Endometrial microvascular endothelial cells (primary cell): ENCODE measurements around the gene PARP11. TPM values are rescaled to one million over a fixed set of nuclear protein-coding genes. Genes with fewer than 3 reads are reported as not detected.

Experiments used
- in situ Hi-C: cut with HindIII; loops from 2 replicates; pipeline ENCODE4 v1.10.0; 2017; ENCODE audit warnings: low sequenced_read_pairs, low pct_unique_long_range_greater_than_20kb; ENCODE audit errors: inconsistent ontology term
- total RNA-seq: library from RNA; depleted of rRNA; stranded (reverse); fragments of >200 nt; gene quantifications from one replicate; pipeline ENCODE4 v1.2.3, GENCODE V29; 2015; ENCODE audit errors: inconsistent ontology term

The PARP11 gene, protein sequence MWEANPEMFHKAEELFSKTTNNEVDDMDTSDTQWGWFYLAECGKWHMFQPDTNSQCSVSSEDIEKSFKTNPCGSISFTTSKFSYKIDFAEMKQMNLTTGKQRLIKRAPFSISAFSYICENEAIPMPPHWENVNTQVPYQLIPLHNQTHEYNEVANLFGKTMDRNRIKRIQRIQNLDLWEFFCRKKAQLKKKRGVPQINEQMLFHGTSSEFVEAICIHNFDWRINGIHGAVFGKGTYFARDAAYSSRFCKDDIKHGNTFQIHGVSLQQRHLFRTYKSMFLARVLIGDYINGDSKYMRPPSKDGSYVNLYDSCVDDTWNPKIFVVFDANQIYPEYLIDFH
- 3.2 TPM for total RNA-seq

DNA sequence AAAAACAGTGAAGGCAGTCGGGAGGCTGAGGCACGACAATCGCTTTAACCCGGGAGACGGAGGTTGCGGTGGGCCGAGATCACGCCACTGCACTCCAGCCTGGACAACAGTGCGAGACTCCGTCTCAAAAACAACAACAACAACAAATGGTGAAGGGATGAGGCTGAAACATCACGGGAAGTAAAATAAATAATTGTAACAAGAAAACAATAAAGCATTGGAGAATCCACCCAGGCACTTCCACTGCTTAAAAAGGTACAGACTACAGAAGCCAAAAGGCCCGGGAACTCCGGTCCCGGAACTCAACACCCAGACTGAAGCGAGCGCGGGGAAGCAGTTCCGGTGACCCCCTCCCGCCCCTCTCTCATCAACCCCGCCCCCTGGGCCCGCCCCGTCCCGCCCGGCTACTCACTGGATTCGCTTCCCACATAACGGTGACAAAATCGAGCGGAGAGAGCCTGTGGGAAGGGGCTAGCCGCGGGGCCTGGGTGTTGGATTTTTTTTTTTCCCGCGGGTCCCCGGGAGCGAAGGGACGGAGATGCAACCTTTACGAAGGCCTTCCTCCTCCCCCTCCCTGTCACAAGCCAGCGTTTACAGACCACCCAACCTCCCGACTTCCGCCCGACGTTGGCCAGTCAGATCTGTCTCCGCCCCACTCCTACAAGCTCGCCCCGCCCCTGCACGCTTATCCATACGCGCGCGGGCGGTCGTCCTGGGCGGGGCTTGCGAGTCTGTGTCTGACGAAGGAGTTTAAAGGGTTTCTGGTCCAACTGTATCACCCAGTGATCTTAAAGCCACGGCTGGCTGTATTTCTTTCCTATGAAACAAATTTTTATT lies at the start of gene PARP11:
TSS of gene PARP11 (minus strand) at position 600 of the 837 bp plus-strand sequence. CDS start at position 430, 170 bp downstream.
- in situ Hi-C loops: no loop called here

DNA sequence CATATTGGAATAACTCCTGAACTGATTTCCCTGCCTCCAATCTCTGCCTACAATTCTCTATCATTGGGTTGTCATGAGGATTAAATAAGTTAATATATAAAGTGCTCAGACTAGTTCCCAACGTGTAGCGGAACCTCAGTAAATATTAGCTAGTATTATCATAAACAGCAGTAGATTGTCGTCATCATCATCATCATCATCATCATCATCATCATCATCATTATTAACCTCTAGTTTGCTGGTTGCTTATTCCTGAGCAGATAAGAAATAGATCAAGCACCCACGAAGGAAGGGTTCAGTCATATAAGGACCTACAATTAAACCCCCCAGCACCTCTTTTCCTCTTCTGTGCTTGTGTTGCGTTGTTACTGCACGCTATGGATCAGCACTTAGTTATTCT lies 48.8 kb upstream of the PARP11 start:
- in situ Hi-C loops: no loop called here

DNA sequence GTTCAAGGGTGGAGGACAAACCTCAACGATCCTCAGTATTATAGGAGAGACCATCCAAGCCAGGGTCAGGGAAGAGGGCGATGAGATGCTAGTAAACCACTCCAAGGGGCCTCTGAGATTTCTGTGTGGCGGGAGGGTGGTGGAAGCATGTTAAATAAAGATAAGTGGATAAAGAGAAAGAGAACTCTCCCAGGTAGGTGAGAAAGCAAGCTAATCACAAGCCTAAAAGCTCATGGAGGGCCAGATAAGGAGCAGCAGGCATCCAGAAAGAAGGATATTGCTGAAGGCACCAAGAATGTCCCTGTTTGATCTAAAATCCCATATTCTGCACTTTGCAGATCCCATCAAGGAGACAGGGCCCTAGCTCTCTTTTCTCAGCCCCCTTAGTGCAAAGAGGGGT lies 48.3 kb upstream of the PARP11 start:
- in situ Hi-C loops: no loop called here

DNA sequence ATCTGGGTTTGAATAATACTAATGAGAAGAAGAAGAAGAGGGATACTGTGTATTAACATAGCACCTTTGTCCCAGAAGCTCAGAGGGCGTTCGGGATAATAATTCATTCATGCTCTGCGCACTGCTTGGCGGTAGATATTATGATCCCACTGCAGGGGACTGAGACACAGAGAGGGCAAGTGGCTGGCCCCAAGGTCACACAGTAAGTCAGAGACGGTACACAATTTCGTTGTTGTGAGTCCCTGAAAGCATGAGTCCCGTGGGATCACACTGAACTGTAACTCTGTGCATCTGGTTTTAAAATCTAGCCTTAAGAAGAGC lies 47.9 kb upstream of the PARP11 start:
- in situ Hi-C loops: no loop called here

DNA sequence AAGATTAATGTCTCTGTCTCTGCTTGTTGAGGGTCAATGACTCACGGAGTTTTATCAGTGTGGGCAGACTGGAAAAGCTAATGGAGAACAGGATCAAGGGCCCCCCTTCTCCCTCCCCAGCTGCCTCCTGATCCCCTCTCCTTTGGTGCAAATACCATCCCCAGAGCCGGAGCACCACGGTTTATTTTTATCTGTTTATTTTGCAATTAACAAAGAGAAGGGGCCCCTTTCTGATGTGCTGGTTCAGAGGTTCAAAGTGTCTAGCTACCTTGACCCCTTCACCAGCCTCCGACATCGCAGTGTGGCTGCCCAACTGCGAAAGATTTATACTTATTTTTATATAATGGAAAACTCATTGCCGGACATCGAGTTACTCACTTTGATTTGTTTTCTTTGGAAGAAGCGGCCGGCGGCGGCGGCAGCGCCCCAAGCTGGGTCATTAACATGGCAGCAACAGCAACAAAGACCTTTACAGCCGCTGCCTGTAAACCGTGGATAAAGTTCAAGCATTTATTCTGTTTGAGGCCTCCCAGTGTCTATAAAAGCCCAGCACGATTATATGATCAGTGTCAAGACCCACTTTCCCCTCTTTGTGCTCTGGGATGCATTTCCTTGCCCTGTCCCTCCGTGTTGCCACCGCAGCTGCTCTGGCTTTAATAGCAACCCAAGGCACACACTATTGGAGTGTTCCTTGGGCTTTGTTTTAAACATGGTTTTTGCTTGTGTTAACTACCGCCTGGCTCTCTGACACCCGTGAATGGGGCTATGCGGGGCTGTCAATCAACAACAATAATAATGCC lies 47.4 kb upstream of the PARP11 start:
- in situ Hi-C loops: no loop called here

DNA sequence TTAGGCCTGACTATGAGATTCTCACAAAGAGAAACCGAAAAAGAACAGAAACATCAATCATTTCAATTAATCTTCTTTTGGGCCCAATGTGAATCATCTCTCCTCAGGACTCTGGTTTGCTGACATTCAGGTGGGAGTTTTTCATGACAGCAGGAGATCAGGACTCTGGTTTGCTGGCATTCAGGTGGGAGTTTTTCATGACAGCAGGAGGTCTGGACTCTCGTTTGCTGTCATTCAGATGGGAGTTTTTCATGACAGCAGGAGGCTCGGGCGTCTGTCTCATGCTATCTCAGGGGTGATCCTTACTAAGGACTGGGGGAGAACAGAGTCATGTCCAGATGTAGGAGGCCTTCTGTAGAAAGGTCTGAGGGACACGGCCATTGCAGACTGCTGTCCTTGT lies 40.1 kb upstream of the PARP11 start:
- in situ Hi-C loops: no loop called here

DNA sequence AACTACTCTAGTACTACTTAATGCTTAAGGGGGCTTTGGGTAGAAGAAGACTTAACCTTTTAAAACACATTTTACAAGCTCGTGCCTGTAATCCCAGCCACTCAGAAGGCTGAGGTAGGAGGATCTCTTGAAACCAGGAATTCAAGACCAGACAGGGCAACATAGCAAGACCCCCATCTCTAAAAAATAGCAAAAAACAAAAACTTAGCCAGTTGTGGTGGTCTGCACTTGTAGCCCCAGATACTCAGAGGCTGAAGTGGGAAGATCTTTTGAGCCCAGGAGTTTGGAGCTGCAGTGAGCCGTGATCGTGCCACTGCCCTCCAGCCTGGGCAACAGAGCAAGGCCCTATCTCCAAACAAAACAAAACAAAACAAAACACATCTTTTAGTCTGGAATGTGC lies 39.7 kb upstream of the PARP11 start:
- in situ Hi-C loops: no loop called here

DNA sequence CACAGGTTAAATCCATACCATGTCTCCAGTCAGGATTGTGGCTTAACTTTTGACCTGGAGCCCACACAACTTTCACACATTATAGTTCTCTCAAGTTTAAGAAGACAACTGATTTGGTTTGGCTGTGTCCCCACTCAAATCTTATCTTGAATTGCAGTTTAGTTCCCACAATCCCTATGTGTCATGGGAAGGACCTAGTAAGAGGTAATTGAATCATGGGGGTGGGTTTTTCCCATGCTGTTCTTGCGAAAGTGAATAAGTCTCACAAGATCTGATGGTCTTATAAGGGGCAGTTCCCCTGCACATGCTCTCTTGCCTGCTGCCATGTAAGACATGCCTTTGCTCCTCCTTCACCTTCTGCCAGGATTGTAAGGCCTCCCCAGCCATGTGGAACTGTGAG lies 38.2 kb upstream of the PARP11 start:
- in situ Hi-C loops: no loop called here

DNA sequence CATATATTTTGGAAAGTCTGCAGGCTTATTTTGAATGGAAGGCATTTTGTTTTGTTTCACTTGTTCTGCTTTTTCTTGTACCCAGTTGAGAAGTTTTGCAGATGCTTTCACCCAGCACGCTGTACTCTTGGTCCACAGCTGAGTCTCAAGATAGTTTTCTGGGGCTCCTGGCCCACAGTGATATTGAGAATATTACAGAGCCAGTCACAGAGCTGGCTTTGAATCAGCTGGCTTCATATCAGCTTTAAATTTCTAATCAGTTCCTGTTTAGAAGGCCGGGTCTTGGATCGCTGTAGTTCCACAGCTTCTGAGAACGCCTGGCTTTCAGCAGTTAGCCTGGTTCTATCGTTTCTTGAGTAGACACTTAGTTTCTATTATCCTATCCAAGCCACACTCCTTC lies 32.5 kb upstream of the PARP11 start:
- in situ Hi-C loops: no loop called here

DNA sequence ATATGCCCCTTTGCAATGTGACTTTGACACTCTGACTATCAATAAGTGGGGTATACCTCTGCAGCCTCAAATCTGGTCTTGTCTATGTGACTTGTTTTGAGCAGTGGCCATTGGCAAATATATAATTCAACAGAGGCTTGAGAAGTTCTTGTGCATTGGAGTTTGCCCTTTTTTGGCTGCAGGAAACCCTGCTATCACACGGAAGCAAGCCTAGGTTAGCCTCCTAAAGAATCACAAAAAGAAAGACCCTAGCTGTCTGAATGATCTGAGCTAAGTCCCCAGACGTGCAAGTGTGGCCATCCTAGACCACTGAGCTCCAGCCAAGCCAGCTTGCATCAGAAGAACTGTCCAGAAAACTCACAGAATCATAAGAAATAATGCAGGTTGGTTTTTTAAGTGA lies 31.8 kb upstream of the PARP11 start:
- in situ Hi-C loops: no loop called here

DNA sequence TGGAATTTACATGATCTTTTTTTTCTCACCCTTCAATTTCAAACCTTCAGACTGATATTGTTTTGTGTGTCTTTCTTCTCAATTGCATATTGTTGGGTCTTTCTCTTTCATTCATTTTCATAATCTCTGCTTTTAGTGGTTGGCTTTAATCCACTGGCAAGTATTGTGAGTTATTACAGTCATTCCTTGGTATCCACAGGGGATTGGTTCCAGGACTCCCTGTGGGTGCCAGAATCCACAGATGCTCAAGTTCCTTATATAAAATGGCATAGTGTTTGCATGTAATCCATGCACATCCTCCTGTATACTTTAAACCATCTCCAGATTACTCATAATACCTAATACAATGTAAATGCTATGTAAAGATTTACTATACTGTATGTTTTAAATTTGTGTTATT lies 29.7 kb upstream of the PARP11 start:
- in situ Hi-C loops: no loop called here

DNA sequence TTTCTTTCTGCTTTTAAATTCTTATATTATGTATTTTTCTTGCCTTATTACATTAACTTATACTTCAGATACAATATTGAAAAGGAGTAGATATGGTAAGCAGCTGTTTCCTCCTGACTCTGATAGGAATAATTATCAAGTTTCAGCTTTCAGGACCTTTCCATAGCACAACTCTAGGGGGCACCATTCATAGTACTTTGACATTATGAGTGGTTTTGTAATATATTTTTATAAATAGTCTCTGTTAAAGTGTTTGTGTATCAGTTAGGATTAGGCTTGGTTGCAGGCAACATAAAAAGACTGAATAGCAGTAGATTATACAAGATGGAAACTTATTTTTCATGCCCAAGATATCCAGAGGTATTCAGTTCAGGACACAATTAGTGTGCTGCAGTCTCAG lies 27.9 kb upstream of the PARP11 start:
- in situ Hi-C loops: no loop called here

DNA sequence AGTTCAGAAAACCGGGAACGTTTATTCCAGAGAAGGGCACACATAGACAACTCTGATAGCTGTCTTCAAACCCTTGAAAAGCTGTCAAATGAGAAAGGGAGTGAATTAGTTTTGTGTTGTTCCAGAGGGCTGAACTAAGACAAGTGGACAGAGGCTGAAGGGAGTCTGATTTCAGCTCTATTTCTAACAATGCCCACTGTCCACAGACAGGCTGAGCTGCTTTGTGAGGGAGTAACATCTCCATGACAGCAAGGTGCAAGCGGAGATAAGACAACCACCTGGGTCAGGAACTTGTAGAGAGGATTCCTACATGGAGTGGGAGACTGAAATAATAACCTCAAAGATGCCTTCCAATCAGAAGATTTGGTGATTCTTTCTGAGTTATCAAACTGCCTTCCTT lies 25.6 kb upstream of the PARP11 start:
- in situ Hi-C loops: loop anchor here (10.0 kb wide), 1 partner anchor 136 kb away; no protein-coding TSS in a partner anchor

DNA sequence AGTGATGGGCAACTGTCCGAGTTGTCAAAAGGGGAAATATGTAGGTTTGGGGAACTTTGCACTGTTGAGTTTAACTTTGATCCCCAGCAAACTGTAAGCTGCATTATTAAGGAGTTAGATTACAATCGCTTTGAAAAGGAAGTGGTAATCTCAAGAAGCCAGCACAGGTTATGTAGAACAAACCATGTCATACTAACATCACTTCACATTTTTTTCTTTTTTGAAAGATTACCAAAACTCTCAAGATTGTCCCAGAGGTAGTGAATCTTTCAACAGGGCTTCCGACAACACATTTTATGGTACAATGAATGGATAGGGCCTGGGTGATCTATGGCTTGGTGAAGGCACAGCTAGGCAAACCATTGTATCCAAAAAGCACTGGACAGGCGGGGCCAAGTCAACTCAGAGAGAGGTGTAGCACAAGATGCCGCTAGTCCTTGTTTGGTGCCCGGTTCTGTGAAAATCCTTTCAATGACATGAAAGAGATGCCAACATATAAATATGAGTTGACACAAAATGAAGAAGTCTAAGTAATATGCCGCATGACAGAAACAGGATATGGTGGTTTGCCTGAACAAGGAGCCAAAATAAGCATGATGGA lies 24.3 kb upstream of the PARP11 start:
- in situ Hi-C loops: loop anchor here (10.0 kb wide), 1 partner anchor 137 kb away; no protein-coding TSS in a partner anchor

DNA sequence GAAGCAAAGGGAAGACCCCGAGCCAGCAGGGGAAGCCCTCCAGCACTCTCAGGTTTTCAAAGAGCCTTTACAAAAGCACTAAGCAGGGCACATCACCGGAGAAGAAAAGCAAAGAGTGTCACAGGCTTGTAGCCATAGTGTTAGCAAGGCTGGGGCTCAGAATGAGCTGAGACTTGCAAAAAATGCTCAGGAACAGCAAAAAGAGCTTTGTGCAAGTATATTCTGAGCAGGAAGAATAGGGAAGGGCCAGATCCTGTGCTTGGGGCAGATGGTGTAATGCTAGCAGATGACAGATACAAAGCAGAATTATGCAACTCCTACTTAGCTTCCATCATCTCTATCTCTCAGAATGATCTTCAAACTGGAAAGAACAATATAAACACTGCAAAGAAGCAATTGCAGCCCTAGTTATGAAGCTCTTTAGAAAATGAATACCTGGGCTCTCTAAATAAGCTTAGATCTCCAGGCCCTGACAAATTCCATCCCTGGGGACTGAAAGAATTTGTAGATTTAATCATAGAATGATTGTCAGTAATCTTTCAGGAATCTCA lies 23.7 kb upstream of the PARP11 start:
- in situ Hi-C loops: loop anchor here (10.0 kb wide), 1 partner anchor 138 kb away; no protein-coding TSS in a partner anchor

DNA sequence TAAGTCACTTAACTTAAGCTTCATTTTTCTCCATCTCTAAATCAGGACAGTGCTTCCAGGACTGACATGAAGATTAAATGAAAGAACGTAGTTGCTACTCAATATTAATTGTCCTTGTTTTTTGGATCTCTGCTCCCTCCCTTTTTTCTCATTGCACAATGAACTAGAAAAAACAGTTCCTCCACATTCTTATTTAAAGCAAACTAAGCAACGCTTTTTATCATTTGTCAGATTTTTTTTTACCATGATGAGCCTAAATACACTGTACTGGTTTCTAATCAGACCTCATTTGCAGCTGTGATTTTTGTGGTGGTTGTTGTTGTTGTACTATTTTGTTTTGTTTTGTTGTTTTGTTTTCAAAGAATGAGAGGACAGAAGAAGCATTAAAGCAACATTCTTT lies 23.2 kb upstream of the PARP11 start:
- in situ Hi-C loops: loop anchor here (10.0 kb wide), 1 partner anchor 138 kb away; no protein-coding TSS in a partner anchor

DNA sequence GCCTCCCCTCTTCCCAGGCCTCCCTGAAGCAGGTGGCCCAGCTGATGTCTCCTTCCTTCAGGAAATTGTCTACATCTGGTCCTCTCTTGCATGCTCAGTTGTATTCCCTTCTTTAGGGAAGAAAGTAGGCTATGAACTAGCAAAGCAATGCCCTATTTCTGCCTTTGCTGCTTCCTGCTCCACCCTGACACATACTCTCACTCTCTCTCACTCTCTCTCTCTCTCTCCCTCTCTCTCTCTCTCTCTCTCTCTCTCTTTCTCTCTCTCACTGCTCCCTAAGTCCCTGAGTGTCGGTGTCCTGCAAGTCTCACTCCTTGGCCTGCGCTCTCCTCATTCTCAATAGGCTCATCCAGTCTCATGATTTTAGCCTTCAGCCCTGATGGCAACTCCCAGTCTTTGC lies 19.4 kb upstream of the PARP11 start:
- in situ Hi-C loops: loop anchor here (10.0 kb wide), 1 partner anchor 142 kb away; no protein-coding TSS in a partner anchor

DNA sequence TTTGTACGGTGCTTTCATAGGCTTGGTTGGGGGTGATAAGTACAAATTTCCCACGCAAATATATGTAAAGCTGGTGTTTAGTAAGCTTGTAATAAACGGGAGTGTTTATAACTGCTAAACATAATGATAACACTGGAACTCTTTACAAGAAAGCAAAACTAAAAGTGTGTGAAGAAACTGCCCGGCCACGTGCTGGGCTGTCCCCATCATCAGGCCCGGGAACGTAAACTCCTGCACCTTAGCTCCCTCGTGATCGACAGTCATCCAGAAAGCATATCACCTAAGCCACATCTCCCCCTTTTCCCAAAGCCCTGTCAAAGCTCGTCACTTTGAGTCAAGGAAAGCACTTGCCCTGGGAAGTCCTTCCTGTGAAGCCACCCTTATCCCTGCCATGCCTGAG lies 18.0 kb upstream of the PARP11 start:
- in situ Hi-C loops: loop anchor here (10.0 kb wide), 1 partner anchor 144 kb away; no protein-coding TSS in a partner anchor

DNA sequence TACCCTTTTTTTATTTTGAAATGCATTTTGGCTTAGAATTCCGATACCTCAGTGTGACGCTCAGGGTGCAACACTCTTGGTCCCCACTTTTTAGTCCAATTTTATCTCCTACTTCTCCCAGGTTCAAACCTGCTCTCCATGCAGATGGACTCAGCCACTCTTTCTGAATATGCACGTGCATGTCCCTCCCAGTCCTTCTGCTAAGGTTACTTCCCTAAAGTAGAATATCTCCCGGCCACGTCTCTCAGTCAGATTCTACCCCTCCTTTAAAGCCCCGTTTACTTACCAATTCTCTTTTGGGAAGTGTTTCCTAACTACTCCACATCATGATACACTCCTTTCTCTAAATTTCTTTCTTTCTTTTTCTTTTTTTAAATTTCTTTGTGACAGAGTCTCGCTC lies 15.5 kb upstream of the PARP11 start:
- in situ Hi-C loops: no loop called here
